ENCODE measurements around the gene IFIT1B. TPM values are rescaled to one million over a fixed set of nuclear protein-coding genes. Genes with fewer than 3 reads are reported as not detected.

IFIT1B gene
- total RNA-seq, 2 experiments from 2014 or later: not detected

DNA sequence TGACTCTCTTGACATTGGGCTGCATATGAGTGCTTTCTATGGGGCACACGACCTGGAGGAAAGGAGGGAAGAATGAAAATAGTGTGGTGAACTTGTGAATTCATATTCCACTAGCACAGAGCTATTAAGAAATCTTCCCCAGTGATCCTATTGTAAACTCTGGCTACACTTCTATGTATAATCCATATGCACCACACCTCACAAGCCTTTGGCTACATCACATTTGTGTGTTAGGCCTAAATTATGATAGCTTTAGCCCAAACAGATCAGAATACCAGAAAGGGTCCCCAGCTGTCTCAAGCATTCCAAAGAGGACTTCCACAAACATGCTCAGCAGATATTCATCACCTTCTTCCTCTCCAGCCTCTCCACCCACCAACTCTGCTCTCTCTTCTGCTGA, 9.7 kb upstream of the IFIT1B start:
- H3K9me3 Mint-ChIP-seq: no peaks in the 10 kb centered on the region
- ATAC-seq: no peak
- no peak overlapping the region for H3K4me3 Mint-ChIP-seq
- DNase-seq: no peak
- no peak overlapping the region for H3K27ac Mint-ChIP-seq
- peaks cover 9% of the 10 kb centered on the region for H3K27me3 Mint-ChIP-seq
- TF ChIP-seq, protein P1, sequence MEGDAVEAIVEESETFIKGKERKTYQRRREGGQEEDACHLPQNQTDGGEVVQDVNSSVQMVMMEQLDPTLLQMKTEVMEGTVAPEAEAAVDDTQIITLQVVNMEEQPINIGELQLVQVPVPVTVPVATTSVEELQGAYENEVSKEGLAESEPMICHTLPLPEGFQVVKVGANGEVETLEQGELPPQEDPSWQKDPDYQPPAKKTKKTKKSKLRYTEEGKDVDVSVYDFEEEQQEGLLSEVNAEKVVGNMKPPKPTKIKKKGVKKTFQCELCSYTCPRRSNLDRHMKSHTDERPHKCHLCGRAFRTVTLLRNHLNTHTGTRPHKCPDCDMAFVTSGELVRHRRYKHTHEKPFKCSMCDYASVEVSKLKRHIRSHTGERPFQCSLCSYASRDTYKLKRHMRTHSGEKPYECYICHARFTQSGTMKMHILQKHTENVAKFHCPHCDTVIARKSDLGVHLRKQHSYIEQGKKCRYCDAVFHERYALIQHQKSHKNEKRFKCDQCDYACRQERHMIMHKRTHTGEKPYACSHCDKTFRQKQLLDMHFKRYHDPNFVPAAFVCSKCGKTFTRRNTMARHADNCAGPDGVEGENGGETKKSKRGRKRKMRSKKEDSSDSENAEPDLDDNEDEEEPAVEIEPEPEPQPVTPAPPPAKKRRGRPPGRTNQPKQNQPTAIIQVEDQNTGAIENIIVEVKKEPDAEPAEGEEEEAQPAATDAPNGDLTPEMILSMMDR (IDR thresholded peaks at IDR 0.05): no peak
- no peaks in the 10 kb centered on the region for H3K36me3 Mint-ChIP-seq (ENCODE audit: low read depth)
- H3K4me1 Mint-ChIP-seq (ENCODE audit: low read depth): peaks cover 14% of the 10 kb centered on the region
- CTCF ChIA-PET: interaction anchor here (1.1 to 2.5 kb wide), 10 partner anchors 13 to 97 kb away, joined by 3 to 13 read pairs (median 6); partner anchors contain the start of gene IFIT2
- POLR2A ChIA-PET: interaction anchor here (0.8 to 1.0 kb wide), 2 partner anchors 10 to 36 kb away, joined by 4 read pairs; no protein-coding TSS in a partner anchor
- intact Hi-C loops (cut with micrococcal nuclease): no loop called here

DNA sequence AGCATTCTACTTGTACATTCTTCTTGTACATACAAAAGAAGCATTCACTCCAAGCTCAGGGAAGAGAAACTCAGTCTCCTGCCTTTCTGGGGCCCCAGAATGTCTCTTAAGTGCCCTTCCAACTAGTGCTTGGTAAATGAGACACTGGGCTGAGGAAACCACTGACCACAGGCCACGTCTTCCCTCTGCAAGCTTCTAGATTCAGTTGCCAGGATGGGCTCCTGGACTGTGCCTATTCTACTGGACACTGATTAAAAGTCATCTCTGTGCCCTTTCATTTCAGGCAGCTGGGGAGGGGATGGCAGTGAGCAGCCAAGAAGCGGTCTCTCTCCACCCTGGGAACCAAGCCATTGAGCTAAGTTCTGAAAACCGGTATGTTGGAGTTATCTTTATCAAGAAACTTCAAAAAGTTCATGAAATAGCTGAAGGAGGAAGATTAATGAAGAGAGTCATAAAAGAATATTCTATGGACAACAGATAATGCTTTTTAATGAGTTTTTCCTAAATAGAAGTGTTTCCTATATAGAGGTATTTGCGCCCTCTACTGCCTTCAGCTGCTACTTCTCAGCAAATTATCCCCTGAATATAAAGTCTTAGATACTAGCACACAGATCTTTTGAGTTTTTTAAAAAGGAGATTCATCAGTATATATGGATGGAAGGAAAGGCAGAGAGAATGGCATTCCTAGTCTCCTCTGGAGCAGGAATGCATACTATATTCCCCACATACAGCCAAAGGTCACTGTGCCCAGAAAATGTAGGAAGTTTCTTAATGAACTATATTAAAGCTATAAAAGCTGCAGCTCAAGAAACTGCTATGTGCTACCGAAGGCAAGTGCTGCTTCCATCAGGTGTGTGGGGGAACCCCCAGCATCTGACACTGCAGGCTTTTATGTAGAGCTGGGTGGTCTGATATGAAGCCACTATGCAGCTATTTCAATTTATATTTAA, 8.4 kb upstream of the IFIT1B start:
- intact Hi-C loops (cut with micrococcal nuclease): no loop called here
- H3K36me3 Mint-ChIP-seq (ENCODE audit: low read depth): no peaks in the 10 kb centered on the region
- ATAC-seq: no peak

DNA sequence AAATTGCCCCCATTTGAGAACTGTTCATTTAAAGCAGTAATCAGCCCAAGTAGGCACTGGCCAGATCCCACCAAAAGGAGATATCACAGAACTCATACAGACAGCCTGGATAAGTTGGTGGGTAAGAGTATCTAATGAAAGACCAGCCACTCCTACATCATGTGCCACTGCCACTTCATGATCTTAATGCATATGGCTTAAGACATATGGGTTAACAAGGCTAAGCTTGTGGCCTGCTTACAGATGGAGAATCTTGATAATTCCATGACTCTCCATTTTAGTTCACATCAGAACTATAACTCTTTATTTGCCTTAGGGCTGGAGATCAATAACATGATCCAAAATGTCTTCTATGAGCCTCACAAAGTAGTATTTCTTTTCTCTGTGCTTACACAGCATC, 6.8 kb upstream of the IFIT1B start:
- Mint-ChIP-seq H3K27me3 (peaks cover 8% of the 10 kb centered on the region), H3K4me1 (ENCODE audit: low read depth) (peaks cover 4% of the 10 kb centered on the region), H3K4me3 (no peak overlapping the region), H3K36me3 (ENCODE audit: low read depth) (no peaks in the 10 kb centered on the region), H3K9me3 (no peaks in the 10 kb centered on the region), H3K27ac (no peak overlapping the region)
- TF ChIP-seq, protein P1 (IDR thresholded peaks at IDR 0.05): no peak
- ChIA-PET CTCF (interaction anchor here (1.2 kb wide), 1 partner anchor 98 kb away, joined by 3 read pairs; no protein-coding TSS in a partner anchor), POLR2A (no interaction called here)
- ATAC-seq: no peak
- intact Hi-C loops (cut with micrococcal nuclease): no loop called here
- no peak for DNase-seq

More for the DNA sequence above, 8.4 kb upstream of the IFIT1B start:
- Mint-ChIP-seq H3K27me3 (peaks cover 9% of the 10 kb centered on the region), H3K4me3 (no peak overlapping the region), H3K4me1 (ENCODE audit: low read depth) (peaks cover 10% of the 10 kb centered on the region), H3K9me3 (no peaks in the 10 kb centered on the region), H3K27ac (no peak overlapping the region)
- TF ChIP-seq, protein P1 (IDR thresholded peaks at IDR 0.05): peak; percentile 25
- POLR2A ChIA-PET: interaction anchor here (0.6 kb wide), 2 partner anchors 72 to 260 kb away, joined by 3 to 5 read pairs; no protein-coding TSS in a partner anchor
- DNase-seq: peak; percentile 36
- CTCF ChIA-PET: interaction anchor here (0.7 to 2.5 kb wide), 30 partner anchors 8 to 342 kb away, joined by 3 to 13 read pairs (median 4); partner anchors contain the start of genes IFIT1, IFIT1B, IFIT2 and LIPA

DNA sequence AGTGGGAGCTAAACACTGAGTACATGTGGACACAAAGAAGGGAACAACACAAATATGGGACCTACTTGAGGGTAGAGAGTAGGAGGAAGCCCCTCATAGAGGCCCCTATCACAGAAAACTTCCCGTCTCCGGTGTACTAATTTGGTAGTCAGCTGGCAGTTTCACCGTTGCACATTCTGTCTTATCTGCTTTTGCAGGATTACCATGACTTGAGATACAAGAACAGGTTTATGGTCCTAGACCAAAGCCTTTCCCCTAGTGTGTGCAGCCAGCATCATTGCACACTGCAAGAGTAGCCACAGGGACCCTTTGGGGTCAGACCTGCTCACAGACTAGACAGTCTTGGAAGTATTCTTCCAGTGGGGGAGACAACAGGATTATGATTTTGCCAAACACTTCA, 5.9 kb upstream of the IFIT1B start:
- Mint-ChIP-seq H3K27ac (no peak overlapping the region), H3K4me3 (no peak overlapping the region), H3K4me1 (ENCODE audit: low read depth) (peaks cover 4% of the 10 kb centered on the region), H3K36me3 (ENCODE audit: low read depth) (no peaks in the 10 kb centered on the region), H3K27me3 (peaks cover 8% of the 10 kb centered on the region), H3K9me3 (no peaks in the 10 kb centered on the region)
- TF ChIP-seq, protein P1 (IDR thresholded peaks at IDR 0.05): no peak
- intact Hi-C loops (cut with micrococcal nuclease): no loop called here
- ATAC-seq: no peak
- POLR2A ChIA-PET: no interaction called here
- CTCF ChIA-PET: interaction anchor here (1.0 kb wide), 1 partner anchor 155 kb away, joined by 3 read pairs; no protein-coding TSS in a partner anchor
- no peak for DNase-seq

All from activated CD8-positive, alpha-beta T cell treated with anti-CD3 and anti-CD28 coated beads for 36 hours (primary cell).